A549 (cell line): ENCODE data around the gene ITGAV. TPM values are rescaled to one million over a fixed set of nuclear protein-coding genes. Genes with fewer than 3 reads are reported as not detected.

Source experiments
- ATAC-seq, 2 experiments: fragments of 200-7000 bp in 1 of 2; fragments of >200 bp in 1 of 2; cut with Nextera tagmentation in 1 of 2; cut with Tn5 transposase in 1 of 2; 3 replicates each; pipeline versions ENCODE4 v1.8.0 to v1.9.1; 2018 to 2020; ENCODE audit warnings: mild to moderate bottlenecking in 1 of 2, moderate library complexity in 1 of 2
- CTCF ChIA-PET: fragments of 300-600 bp; sonication (Branson Sonifier 250); formaldehyde crosslinking; extraction: SDS; loops from one replicate; lab custom pipeline; 2021; ENCODE audit warnings: antibody characterized with exemption, inconsistent platforms; lab: Yijun Ruan, JAX
- POLR2A ChIA-PET: fragments of 350-600 bp; formaldehyde crosslinking; extraction: SDS; loops from one replicate; lab custom pipeline; 2021; ENCODE audit warnings: antibody characterized with exemption, inconsistent platforms; lab: Yijun Ruan, JAX
- DNase-seq, 2 experiments: peaks; one replicate each; pipeline versions ENCODE4 v3.0.0 to v3.0.0-alpha.2; 2011 to 2016; ENCODE audit warnings: low read depth in 1 of 2, low spot score in 1 of 2
- FAIRE-seq: peaks from 2 replicates; lab custom pipeline; 2011; peaks lifted over from hg19 to GRCh38; lab: Jason Lieb, UNC
- H3K27ac ChIP-seq, 2 experiments: fragments of >200 bp; sonication (Bioruptor Twin); formaldehyde crosslinking; 3 replicates each; pipeline ENCODE4 v1.5.1; 2016 to 2017
- H3K4me1 ChIP-seq: fragments of >200 bp; sonication (Bioruptor Twin); formaldehyde crosslinking; 3 replicates; pipeline ENCODE4 v1.6.1; 2016
- H3K4me2 ChIP-seq: fragments of >200 bp; sonication (Bioruptor Twin); formaldehyde crosslinking; 3 replicates; pipeline ENCODE4 v1.6.1; 2016
- H3K4me3 ChIP-seq: fragments of >200 bp; sonication (Bioruptor Twin); formaldehyde crosslinking; 3 replicates; pipeline ENCODE4 v1.5.1; 2016
- H3K9me3 ChIP-seq: fragments of >200 bp; sonication (Bioruptor Twin); formaldehyde crosslinking; 3 replicates; pipeline ENCODE4 v1.6.1; 2016
- EHMT2 ChIP-seq: fragments of 200-600 bp; sonication (generic); IDR thresholded peaks from 2 replicates; pipeline ENCODE4 v1.6.1; 2016; ENCODE audit warnings: antibody characterized with exemption, low read depth, mild to moderate bottlenecking, moderate library complexity
- ESRRA ChIP-seq: fragments of 150-350 bp; IDR thresholded peaks from 2 replicates; pipeline ENCODE4 v1.6.1; 2014; ENCODE audit warnings: mild to moderate bottlenecking, low read length, borderline replicate concordance
- FOSB ChIP-seq: fragments of 250-450 bp; sonication (Bioruptor Pico); IDR thresholded peaks from 2 replicates; pipeline ENCODE4 v1.5.0; 2020; ENCODE audit warnings: mild to moderate bottlenecking, moderate library complexity
- GATA3 ChIP-seq: IDR thresholded peaks from 2 replicates; pipeline ENCODE4 v1.6.1; 2012; ENCODE audit warnings: borderline replicate concordance
- HDAC2 ChIP-seq: fragments of 200-600 bp; sonication (generic); IDR thresholded peaks from 2 replicates; pipeline ENCODE4 v1.6.1; 2016
- HEYL ChIP-seq: fragments of 250-450 bp; sonication (Bioruptor Pico); IDR thresholded peaks from 2 replicates; pipeline ENCODE4 v1.8.0; 2021; ENCODE audit warnings: mild to moderate bottlenecking, moderate library complexity
- HOXA7 ChIP-seq: fragments of 250-450 bp; sonication (Bioruptor Pico); IDR thresholded peaks from 2 replicates; pipeline ENCODE4 v1.5.0; 2020; ENCODE audit warnings: mild to moderate bottlenecking, moderate library complexity
- HOXB5 ChIP-seq: fragments of 250-450 bp; sonication (Bioruptor Pico); IDR thresholded peaks from 2 replicates; pipeline ENCODE4 v1.5.0; 2020; ENCODE audit warnings: mild to moderate bottlenecking, moderate library complexity
- JUN ChIP-seq, 2 experiments: fragments of >200 bp; sonication (Bioruptor Twin); formaldehyde crosslinking; IDR thresholded peaks; 2 replicates in 1 of 2; 3 replicates in 1 of 2; pipeline ENCODE4 v1.6.1; 2016 to 2017
- JUNB ChIP-seq: fragments of >200 bp; sonication (Bioruptor Twin); formaldehyde crosslinking; IDR thresholded peaks from 2 replicates; pipeline ENCODE4 v1.6.1; 2016
- MYC ChIP-seq: IDR thresholded peaks from 2 replicates; pipeline ENCODE4 v1.6.1; 2012; ENCODE audit warnings: mild to moderate bottlenecking, inconsistent platforms, low read length, improper control_type of control experiment, borderline replicate concordance
- NFE2L2 ChIP-seq: fragments of 150-350 bp; conservative IDR thresholded peaks from 2 replicates; pipeline ENCODE4 v1.6.1; 2014; ENCODE audit warnings: low read length
- NPAS2 ChIP-seq: fragments of 250-450 bp; sonication (Bioruptor Pico); IDR thresholded peaks from 2 replicates; pipeline ENCODE4 v1.8.0; 2022; ENCODE audit warnings: mild to moderate bottlenecking, moderate library complexity, borderline replicate concordance
- POLR2A ChIP-seq: IDR thresholded peaks from 2 replicates; pipeline ENCODE4 v1.6.1; 2012; ENCODE audit warnings: mild to moderate bottlenecking, low read length
- POLR2AphosphoS2 ChIP-seq: conservative IDR thresholded peaks from 2 replicates; pipeline ENCODE4 v1.6.1; 2012; ENCODE audit warnings: low read length, improper control_type of control experiment, inconsistent platforms
- RAD21 ChIP-seq, 2 experiments: fragments of >200 bp in 1 of 2; sonication (Bioruptor Twin) in 1 of 2; formaldehyde crosslinking in 1 of 2; IDR thresholded peaks in 1 of 2; conservative IDR thresholded peaks in 1 of 2; 2 replicates in 1 of 2; 3 replicates in 1 of 2; pipeline ENCODE4 v1.6.1; 2012 to 2018; ENCODE audit warnings: inconsistent platforms in 1 of 2
- SMC3 ChIP-seq: fragments of >200 bp; sonication (Bioruptor Twin); formaldehyde crosslinking; IDR thresholded peaks from 3 replicates; pipeline ENCODE4 v1.6.1; 2018; ENCODE audit warnings: inconsistent platforms
- WGBS: methylation state at CpG from one replicate; pipeline ENCODE4 v1.1.6; 2017; ENCODE audit errors: missing lambda C conversion rate; 5-methylcytosine and 5-hydroxymethylcytosine counted together
- polyA plus RNA-seq, 4 experiments: library from polyadenylated mRNA; depleted of rRNA in 3 of 4; stranded (reverse); fragments of >200 nt; fragmentation: RNase III in 1 of 4; extraction: RNeasy Plus Mini Kit Qiagen cat#74134 plus additional on column Dnase treatment in 1 of 4; gene quantifications; 2 replicates in 3 of 4; 3 replicates in 1 of 4; pipeline ENCODE4 v1.2.3, GENCODE V29; 2011 to 2017
- TF ChIP-seq, protein P1 (sequence below): fragments of 200-600 bp; sonication (generic); IDR thresholded peaks from 2 replicates; pipeline ENCODE4 v1.6.1; 2016; ENCODE audit warnings: antibody characterized with exemption, mild to moderate bottlenecking, moderate library complexity
- TF ChIP-seq, protein P2 (sequence below): IDR thresholded peaks from 2 replicates; pipeline ENCODE4 v1.6.1; 2012
- TF ChIP-seq, protein P3 (sequence below): IDR thresholded peaks from 2 replicates; pipeline ENCODE4 v1.6.1; 2012; ENCODE audit warnings: low read depth, borderline replicate concordance

The ITGAV gene
- polyA plus RNA-seq, 2 of the 4 experiments (the other 2 are of a cell fraction): 93.3 to 148 TPM

DNA sequence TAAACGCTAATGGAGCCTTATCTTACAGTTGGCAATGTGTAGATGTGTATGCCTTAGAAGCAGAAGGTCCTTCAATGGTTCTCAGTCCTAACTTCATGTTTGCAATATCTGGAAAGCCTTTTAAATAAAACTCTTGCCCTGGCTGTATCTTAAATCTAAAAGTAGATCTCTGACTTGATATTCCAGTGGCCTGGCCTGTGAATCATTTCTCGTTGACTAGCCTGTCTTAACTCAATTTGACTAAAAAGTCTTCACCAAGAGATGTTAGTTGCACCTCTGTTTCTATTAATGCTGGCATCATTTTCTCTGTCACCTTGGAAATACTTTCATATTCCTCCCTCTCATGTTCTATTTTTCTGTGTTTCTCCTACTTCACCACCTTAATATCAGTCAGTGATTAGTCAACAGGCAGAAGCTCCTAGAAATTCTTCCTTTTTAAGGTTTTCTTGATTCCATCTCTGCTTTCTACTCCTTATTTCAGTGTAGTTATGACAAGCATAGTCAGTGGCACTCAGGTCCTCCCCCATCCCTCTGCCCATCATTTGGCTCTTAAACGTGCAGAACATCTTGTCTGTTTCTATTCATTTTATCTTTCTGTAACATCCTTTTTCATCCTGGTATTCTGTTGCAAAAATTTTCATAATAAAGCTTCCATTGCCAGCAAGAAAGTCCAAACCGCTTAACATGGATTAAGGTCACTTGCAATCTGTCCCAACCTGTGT, 4.3 kb downstream of the ITGAV start:
- Histone ChIP-seq H3K27ac (0 out of 6 replicates have a peak overlapping the region, but pooled peaks of 1 of the 2 experiments have one; percentile 9), H3K4me2 (peak overlapping the region; percentile 82), H3K9me3 (no peaks in the 10 kb centered on the region), H3K4me1 (peaks cover 74% of the 10 kb centered on the region), H3K4me3 (no peak overlapping the region)
- ATAC-seq (no peak), FAIRE-seq (no peak), DNase-seq (no peak)
- ChIA-PET CTCF (interaction anchor here (2.3 kb wide), 1 partner anchor 90 kb away, joined by 9 read pairs; no protein-coding TSS in a partner anchor), POLR2A (interaction anchor here (1.0 to 1.4 kb wide), 2 partner anchors 11 to 19 kb away, joined by 3 read pairs; no protein-coding TSS in a partner anchor)
- WGBS: 59% methylated on average over 4 of the region's 4 CpGs
- TF ChIP-seq, protein P1, sequence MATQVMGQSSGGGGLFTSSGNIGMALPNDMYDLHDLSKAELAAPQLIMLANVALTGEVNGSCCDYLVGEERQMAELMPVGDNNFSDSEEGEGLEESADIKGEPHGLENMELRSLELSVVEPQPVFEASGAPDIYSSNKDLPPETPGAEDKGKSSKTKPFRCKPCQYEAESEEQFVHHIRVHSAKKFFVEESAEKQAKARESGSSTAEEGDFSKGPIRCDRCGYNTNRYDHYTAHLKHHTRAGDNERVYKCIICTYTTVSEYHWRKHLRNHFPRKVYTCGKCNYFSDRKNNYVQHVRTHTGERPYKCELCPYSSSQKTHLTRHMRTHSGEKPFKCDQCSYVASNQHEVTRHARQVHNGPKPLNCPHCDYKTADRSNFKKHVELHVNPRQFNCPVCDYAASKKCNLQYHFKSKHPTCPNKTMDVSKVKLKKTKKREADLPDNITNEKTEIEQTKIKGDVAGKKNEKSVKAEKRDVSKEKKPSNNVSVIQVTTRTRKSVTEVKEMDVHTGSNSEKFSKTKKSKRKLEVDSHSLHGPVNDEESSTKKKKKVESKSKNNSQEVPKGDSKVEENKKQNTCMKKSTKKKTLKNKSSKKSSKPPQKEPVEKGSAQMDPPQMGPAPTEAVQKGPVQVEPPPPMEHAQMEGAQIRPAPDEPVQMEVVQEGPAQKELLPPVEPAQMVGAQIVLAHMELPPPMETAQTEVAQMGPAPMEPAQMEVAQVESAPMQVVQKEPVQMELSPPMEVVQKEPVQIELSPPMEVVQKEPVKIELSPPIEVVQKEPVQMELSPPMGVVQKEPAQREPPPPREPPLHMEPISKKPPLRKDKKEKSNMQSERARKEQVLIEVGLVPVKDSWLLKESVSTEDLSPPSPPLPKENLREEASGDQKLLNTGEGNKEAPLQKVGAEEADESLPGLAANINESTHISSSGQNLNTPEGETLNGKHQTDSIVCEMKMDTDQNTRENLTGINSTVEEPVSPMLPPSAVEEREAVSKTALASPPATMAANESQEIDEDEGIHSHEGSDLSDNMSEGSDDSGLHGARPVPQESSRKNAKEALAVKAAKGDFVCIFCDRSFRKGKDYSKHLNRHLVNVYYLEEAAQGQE: no peak
- TF ChIP-seq NPAS2 (CRISPR knock-in tag): no peak
- TF ChIP-seq RAD21 (conservative IDR thresholded peaks at IDR 0.05 in 1 of 2, IDR thresholded peaks at IDR 0.05 in 1 of 2): no peak
- TF ChIP-seq HOXA7 (CRISPR knock-in tag): no peak
- no peak for TF ChIP-seq SMC3
- TF ChIP-seq HDAC2: no peak
- no peak for TF ChIP-seq ESRRA
- no peak for TF ChIP-seq JUNB
- no peak for TF ChIP-seq HOXB5
- TF ChIP-seq, protein P2, sequence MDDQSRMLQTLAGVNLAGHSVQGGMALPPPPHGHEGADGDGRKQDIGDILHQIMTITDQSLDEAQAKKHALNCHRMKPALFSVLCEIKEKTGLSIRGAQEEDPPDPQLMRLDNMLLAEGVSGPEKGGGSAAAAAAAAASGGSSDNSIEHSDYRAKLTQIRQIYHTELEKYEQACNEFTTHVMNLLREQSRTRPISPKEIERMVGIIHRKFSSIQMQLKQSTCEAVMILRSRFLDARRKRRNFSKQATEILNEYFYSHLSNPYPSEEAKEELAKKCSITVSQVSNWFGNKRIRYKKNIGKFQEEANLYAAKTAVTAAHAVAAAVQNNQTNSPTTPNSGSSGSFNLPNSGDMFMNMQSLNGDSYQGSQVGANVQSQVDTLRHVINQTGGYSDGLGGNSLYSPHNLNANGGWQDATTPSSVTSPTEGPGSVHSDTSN: no peak
- no peak for TF ChIP-seq POLR2AphosphoS2
- no peak for TF ChIP-seq POLR2A
- no peak for TF ChIP-seq EHMT2
- TF ChIP-seq JUN (IDR thresholded peaks at IDR 0.05): no peak

DNA sequence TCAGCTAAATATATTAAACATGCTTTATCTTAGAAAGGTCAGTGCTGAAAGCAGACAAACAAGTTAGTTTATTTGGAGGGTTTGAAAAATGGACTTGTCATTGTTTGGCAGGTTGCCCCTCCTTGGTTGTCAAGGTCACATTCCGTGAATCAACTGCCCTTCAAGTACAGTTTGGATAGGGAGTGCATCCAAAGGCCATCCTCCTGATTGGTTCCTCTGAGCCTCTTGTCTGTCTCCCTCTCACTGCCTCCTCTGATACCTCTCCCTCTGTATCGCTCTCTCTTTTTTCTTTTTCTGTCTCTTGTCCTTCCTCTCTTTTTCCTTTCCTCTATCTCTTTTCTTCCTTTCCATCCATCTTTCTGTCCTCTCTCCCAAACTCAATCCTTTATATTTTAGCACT, 5.4 kb downstream of the ITGAV start:
- peak in 1 of 2 experiments; percentile 20; a peak in 2 of 6 replicates for ATAC-seq
- no peaks in the 10 kb centered on the region for H3K9me3 ChIP-seq
- ChIA-PET POLR2A (interaction anchor here (1.4 kb wide), 1 partner anchor 10 kb away, joined by 3 read pairs; no protein-coding TSS in a partner anchor), CTCF (interaction anchor here (2.3 kb wide), 1 partner anchor 91 kb away, joined by 9 read pairs; no protein-coding TSS in a partner anchor)
- peak in 1 of 2 experiments; percentile 65 for DNase-seq
- FAIRE-seq: no peak
- 0 out of 6 replicates have a peak overlapping the region, but pooled peaks of 1 of the 2 experiments have one; percentile 15 for H3K27ac ChIP-seq
- H3K4me2 ChIP-seq: peak overlapping the region; percentile 82
- no peak overlapping the region for H3K4me3 ChIP-seq
- 46% methylated on average over 2 of the region's 2 CpGs for WGBS
- no peak for TF ChIP-seq RAD21 (conservative IDR thresholded peaks at IDR 0.05 in 1 of 2, IDR thresholded peaks at IDR 0.05 in 1 of 2)
- TF ChIP-seq, protein P3, sequence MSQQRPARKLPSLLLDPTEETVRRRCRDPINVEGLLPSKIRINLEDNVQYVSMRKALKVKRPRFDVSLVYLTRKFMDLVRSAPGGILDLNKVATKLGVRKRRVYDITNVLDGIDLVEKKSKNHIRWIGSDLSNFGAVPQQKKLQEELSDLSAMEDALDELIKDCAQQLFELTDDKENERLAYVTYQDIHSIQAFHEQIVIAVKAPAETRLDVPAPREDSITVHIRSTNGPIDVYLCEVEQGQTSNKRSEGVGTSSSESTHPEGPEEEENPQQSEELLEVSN: no peak
- no peak for TF ChIP-seq EHMT2
- TF ChIP-seq FOSB: no peak
- no peak for TF ChIP-seq HEYL (CRISPR knock-in tag)
- no peak for TF ChIP-seq MYC
- TF ChIP-seq, protein P2: no peak
- peak; percentile 56; the same call in 1 of the 2 replicates for TF ChIP-seq GATA3
- peak; percentile 67; the same call in 1 of the 2 replicates for TF ChIP-seq ESRRA
- TF ChIP-seq NPAS2 (CRISPR knock-in tag): no peak
- no peak for TF ChIP-seq NFE2L2
- peaks cover 85% of the 10 kb centered on the region for H3K4me1 ChIP-seq
